Activated gamma-delta T cell (primary cell): ENCODE data around the gene ZDHHC11.
"Not testable (repeated sequence)": the region's sequence is repeated elsewhere in the genome, so short reads cannot be mapped to it uniquely, and the experiment has no call there.

Source experiments
- DNase-seq: peaks from one replicate; lab custom pipeline; 2025; lab: John Stamatoyannopoulos, UW

ZDHHC11 gene

DNA sequence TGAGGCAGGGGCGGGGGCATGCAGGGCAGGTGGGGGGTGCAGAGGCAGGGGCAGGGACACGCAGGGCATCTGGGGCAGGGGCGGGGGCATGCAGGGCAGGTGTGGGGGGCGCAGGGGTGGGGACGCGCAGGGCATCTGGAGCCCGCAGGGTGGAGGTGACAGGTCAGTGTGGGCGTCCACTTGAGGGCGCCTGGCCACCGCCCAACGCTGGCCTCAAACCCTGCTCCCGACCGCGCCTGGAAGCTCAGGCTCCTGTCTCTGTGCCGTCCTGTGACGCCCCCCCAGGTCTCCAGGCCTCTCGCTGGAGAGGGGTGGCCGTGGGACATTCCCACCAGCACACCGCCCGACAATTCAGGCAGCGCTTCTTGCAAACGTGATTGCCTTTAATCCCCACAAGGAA, 6.9 kb downstream of the ZDHHC11 start:
- DNase-seq, result not testable (repeated sequence)

GRCh38 chr5:843371-843770, 7.4 kb downstream of the ZDHHC11 start:
- not testable (repeated sequence) for DNase-seq

DNA sequence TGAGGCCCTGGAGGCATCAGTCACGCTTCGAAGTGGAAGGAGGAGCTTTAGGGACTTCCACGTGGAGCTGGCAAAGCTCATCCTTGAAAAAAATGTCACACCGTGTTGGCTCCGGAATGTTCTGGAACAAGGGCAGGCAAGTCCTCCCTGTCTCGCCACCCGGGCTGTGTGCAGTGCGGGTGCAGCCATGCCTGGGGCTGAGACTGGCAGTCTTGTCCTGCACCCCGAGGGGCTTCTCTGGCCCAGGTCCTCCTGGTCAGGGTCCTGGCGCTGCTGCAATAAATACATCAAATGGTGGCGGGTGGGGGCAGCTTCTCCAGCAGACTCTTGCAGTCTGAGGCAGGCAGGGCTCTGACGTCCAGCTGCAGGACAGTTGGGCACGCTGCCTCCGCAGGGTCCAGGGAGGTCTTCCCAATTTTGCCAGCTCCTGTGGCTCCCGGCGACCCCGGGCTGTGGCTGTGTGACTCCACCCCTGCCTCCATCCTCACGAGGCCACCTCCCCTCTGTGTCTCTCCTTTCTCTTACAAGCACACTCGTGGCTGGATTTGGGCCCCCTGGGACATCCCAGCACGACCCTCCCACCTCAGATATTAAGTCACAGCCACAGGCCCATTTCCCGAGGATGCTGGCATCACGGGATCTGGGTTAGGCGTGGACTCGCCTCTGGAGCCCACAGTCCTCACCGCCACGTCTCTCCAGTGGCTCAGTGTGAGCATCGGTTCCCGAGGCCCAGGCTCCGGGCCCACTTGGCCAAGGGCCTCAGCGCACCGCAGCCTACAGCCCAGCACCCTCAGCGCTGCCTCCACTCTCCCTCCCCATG, 8.2 kb downstream of the ZDHHC11 start:
- DNase-seq, result not testable (repeated sequence)

- not testable (repeated sequence) for DNase-seq
These were observed 9.0 kb downstream of the ZDHHC11 start for GRCh38 chr5:841531-842401.

GRCh38 chr5:840974-841435, 9.8 kb downstream of the ZDHHC11 start:
- not testable (repeated sequence) for DNase-seq

GRCh38 chr5:840118-840973, 10.4 kb downstream of the ZDHHC11 start:
- not testable (repeated sequence) for DNase-seq

DNA sequence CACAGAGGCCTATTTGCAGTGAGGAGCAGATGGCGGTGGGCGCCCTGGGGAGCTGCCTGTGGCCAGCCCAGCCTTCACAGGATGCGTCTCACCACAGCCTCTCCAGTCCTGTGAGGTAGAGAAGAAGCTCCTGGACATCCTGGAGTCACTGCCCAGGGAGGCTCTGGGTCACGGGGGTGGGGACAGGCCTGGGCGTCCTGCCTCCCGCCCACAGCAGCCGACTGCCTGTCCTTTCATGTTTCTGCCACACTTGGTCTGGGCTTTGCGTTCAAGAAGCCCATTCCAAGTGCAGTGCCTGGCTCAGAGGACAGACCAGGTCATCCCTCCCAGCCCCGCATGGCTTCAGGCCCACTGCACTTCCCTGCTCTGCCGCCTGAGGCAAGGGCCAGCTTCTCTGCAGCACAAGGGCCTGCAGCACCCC, 12.3 kb downstream of the ZDHHC11 start:
- DNase-seq, result not testable (repeated sequence)

DNA sequence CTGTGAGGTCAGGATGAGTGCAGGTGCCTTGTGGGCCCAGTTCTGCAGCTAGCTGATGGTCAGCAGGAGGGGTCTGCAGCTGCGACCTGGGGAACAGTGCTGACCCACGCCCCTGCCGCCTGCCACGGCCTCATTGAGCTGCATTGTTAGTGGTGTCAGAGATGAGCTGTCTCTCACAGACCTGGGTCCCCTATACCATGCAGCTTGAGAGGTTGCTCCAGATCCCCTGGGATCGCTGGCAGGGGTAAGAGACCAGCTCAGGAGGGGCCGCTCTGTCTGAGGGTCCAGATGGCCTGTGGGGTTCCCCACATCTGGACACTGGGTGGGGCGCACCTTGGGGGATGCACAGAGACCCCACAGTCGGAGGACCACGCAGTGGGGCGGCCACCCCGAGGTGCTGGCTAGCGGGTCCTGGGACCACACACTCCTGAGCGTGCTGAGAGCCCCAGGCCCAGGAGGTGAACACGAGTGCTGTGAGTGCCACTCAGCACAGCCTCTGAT, 13.1 kb downstream of the ZDHHC11 start:
- not testable (repeated sequence) for DNase-seq

- DNase-seq, result not testable (repeated sequence)
These were observed 14.7 kb downstream of the ZDHHC11 start for GRCh38 chr5:835933-836612.

GRCh38 chr5:834013-834412, 16.8 kb downstream of the ZDHHC11 start:
- DNase-seq, result not testable (repeated sequence)

DNA sequence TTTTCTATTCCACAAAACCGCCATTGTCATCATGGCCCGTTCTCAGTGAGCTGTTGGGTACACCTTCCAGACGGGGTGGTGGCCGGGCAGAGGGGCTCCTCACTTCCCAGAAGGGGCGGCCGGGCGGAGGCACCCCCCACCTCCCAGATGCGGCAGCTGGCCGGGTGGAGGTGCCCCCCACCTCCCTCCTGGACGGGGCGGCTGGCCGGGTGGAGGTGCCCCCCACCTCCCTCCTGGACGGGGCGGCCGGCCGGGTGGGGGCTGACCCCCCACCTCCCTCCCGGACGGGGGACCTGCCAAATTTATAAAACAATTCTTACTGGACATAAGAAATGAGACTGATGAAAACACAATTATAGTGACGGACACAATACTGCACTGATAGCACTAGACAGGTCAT, 22.6 kb downstream of the ZDHHC11 start:
- DNase-seq, result not testable (repeated sequence)

DNA sequence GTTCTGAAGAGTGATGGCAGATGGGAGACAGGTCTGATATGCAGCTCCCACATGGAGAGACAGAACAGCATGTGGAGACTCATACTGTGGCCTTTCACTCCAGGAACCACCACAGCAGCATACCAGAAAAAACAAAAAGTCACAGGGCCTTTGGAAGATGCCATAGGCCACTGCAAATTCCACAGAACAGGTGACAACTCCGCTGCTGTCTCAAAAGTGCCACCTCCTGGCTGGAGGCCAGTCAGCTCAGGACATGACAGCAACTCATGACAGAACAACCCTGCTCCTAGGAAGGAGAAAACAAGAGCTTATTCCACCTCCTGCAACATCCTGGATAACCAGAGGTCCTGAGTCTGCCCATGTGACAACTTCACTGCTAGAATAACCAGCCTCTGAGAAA, 25.2 kb downstream of the ZDHHC11 start:
- DNase-seq, result not testable (repeated sequence)

GRCh38 chr5:821504-821903, 29.3 kb downstream of the ZDHHC11 start:
- DNase-seq, result no peak

DNA sequence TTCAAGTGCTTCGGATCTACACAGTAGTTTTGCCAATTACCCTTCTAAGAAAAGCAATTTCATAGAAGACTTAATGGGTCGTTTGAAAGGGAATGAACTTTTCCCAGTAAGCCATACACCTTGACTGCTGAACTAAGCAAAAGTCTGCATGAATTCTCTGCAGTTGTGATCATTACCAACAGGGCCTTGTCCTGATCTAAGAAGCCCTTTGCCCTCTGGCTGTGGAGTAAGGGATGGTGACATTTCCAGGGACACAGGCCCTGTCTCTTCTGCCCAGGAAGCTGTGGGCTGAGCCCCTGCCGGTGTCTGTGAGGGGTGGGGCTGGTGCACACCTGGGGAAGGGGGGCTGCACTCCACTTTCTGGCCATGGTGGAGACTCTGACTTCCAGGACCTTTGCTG, 30.5 kb downstream of the ZDHHC11 start:
- no peak for DNase-seq

GRCh38 chr5:819078-819477, 31.7 kb downstream of the ZDHHC11 start:
- no peak for DNase-seq

GRCh38 chr5:816176-816575, 34.6 kb downstream of the ZDHHC11 start:
- no peak for DNase-seq

- DNase-seq, result no peak
These were observed 35.3 kb downstream of the ZDHHC11 start for GRCh38 chr5:815449-815848.

- not testable (repeated sequence) for DNase-seq
These were observed 37.2 kb downstream of the ZDHHC11 start for GRCh38 chr5:813575-813974.

- DNase-seq, result not testable (repeated sequence)
These were observed 39.4 kb downstream of the ZDHHC11 start for GRCh38 chr5:811384-811783.

DNA sequence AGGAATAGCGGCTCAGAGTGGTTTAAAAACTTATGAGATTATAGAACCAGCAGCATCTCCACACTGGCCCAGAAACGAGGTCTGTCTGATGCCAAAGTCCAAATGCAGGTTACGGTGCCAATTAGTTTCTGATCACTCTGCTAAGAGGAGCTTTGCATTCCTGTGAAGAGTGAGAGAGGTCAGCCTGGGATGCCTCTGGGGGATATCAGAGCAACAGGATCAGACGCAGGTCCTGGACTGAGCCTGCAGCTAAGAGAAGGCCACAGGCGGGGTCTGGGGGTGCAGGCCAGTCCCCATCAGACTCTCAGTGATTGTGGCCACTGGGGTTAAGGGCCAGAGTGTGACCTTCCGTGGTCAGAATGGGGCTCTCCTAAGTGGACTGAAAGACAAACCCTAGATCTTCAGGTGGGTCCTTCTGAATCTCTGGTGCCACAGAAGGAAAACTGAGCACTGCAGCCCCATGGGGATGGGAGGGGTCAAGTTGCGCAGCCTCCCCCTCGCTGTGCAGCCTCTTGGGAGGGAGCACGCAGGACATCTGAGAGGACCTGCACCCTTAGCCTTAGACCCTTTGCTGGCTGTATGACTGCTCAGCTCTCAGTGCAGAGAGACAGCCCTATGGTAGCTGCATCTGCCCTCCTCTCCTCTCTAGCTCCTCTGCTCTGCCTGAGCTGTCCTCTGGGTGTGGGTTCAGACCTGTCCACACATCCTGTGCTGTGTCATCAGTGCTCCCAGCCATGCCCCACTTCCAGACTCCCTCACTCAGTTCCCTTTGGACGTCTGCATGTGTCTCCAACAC, 42.9 kb downstream of the ZDHHC11 start:
- DNase-seq, result not testable (repeated sequence)
